ENCODE measurements around the gene DCAKD.
A peak's percentile ranks its signal among the peaks of the same experiment; 100 is the strongest.

DCAKD gene

GRCh38 chr17:45048795-45049563 is 2.5 kb downstream of the DCAKD start:
- TF ChIP-seq, protein P1, sequence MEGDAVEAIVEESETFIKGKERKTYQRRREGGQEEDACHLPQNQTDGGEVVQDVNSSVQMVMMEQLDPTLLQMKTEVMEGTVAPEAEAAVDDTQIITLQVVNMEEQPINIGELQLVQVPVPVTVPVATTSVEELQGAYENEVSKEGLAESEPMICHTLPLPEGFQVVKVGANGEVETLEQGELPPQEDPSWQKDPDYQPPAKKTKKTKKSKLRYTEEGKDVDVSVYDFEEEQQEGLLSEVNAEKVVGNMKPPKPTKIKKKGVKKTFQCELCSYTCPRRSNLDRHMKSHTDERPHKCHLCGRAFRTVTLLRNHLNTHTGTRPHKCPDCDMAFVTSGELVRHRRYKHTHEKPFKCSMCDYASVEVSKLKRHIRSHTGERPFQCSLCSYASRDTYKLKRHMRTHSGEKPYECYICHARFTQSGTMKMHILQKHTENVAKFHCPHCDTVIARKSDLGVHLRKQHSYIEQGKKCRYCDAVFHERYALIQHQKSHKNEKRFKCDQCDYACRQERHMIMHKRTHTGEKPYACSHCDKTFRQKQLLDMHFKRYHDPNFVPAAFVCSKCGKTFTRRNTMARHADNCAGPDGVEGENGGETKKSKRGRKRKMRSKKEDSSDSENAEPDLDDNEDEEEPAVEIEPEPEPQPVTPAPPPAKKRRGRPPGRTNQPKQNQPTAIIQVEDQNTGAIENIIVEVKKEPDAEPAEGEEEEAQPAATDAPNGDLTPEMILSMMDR (conservative IDR thresholded peaks at IDR 0.05): no peak
- TF ChIP-seq ZFX (IDR thresholded peaks at IDR 0.05): no peak
- H3K27ac ChIP-seq: no peak overlapping the region

DNA sequence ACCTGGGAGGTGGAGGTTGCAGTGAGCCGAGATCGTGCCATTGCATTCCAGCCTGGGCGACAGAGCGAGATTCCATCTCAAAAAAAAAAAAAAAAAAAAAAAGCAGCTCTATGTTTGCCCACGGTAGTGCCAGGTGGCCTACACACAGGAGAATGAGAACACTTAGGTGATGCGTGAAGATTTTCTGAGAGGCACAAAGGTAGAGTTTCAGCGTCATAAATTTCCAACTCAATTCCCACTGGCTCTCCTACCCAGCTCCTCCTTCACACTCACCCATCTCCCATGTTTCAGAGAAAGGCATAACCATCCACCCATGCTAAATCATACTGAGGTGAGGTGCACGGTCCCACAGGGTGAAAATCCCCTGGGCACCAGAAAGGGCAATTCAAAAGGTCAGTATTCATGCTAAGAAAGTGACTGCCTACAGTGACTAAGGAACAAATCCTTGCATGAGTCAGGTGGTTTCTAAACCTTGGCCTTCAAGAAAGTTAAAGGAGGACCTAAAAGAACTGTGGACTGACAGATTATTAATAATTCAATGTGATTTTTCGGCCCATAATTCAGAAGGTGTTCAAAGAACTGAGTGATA is 4.8 kb downstream of the DCAKD start:
- H3K27ac ChIP-seq: no peak overlapping the region
- TF ChIP-seq ZFX (IDR thresholded peaks at IDR 0.05): no peak
- TF ChIP-seq, protein P1 (conservative IDR thresholded peaks at IDR 0.05): no peak

DNA sequence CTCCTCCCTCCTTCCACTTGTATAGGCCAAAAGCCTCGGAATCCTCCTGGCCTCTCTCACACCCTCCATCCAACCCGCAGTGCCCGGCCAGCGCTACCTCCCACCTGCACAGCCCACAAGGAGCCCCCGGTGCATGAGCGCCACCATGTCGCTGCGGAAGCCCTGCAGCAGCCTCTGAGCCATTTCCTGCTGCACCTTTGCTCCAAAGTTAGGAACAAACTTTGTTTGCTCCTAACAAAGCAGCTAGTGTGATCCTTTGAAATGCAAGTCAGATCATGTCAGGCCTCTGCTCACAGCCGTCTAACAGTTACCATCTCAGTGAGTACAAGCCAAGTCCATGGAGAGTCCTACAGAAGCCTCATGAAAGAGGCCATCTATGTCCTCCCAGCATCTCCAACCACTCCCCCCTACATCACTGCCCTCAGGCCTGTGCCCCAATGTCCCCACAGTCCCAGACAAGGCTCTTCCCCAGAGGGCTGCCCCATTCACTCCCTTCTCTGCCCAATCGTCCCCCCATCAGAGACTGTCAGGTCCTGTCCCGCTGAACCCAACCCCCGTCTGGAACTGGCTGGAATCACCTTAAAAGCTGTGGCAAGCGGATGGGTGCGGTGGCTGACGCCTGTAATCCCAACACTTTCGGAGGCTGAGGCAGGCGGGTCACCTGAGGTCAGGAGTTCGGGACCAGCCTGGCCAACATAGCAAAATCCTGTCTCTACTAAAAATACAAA is 7.5 kb downstream of the DCAKD start:
- TF ChIP-seq, protein P1 (conservative IDR thresholded peaks at IDR 0.05): no peak
- no peak for TF ChIP-seq ZFX (IDR thresholded peaks at IDR 0.05)

DNA sequence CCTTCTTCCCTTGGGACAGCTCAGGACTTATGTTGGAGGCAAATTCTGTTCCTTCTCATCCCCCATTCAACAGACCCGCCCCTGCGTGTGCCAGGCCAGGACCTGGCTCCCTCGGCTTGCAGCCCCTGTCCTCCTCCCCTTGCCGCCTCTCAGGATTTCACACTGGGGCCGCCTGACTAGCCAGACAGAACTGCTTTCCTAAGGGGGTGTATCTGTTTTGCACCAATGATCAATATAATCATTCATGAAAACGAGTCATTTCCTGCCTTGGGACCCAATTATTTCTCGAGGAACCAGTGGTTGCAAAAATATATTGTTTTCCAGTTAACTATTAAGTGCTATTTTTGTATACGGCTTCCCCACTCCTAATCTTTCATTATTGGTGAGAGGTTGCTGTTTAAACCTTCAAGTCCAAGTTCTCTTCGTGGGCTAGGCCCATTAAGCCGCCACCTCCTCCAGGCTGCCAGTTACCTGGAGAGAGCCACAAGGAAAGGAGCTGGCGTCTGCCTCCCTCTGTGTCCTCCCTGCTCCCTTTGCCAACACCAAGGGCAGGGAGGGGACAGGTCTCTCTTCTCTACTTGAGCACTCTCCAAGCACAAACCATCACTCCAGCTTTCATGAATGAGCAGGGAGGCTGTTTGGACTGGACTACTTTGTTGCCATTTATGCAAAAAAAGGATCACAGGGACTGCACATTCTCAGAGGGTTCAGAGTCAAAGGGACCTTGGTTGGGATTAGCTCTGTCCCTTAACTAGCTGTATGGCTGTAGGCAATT is 8.9 kb downstream of the DCAKD start:
- no peak overlapping the region for H3K27ac ChIP-seq
- TF ChIP-seq, protein P1 (conservative IDR thresholded peaks at IDR 0.05): no peak
- no peak for TF ChIP-seq ZFX (IDR thresholded peaks at IDR 0.05)

More for the DNA sequence above, 7.5 kb downstream of the DCAKD start:
- H3K27ac ChIP-seq: peak overlapping the region; percentile 11

- TF ChIP-seq ZFX (IDR thresholded peaks at IDR 0.05): no peak
- TF ChIP-seq, protein P1 (conservative IDR thresholded peaks at IDR 0.05): no peak
- H3K27ac ChIP-seq: no peak overlapping the region
These were observed 11.0 kb downstream of the DCAKD start for GRCh38 chr17:45040459-45040858.

GRCh38 chr17:45038728-45039634 is 12.5 kb downstream of the DCAKD start:
- H3K27ac ChIP-seq: peak overlapping the region; percentile 29
- TF ChIP-seq ZFX (IDR thresholded peaks at IDR 0.05): no peak

DNA sequence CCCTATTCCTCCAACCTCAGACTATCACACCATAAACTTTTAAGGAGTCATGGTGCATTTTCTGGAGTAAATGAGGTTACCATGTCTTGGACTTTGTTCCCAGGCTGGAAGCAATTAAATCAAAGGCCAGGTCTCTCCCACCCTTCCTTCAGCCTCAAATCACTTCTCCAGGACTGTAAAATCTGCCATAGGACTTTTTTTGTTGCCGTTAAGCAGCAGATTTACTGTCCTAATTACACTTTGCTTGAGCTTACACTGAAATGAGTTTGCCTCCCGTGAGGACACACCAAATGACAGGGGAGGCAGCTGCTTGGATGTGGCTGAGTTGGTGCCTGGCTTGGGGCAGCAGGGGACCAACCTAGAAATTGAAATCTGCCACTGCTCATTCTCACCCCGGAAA is 14.7 kb downstream of the DCAKD start:
- H3K27ac ChIP-seq: no peak overlapping the region
- TF ChIP-seq ZFX (IDR thresholded peaks at IDR 0.05): no peak
- TF ChIP-seq, protein P1 (conservative IDR thresholded peaks at IDR 0.05): no peak

All from C4-2B (cell line).